ENCODE data around the gene GPX4.

GRCh38 chr19:1135454-1135853, 31.7 kb downstream of the GPX4 start:
- TF ChIP-seq CTCF (IDR thresholded peaks at IDR 0.05) (no peak), EZH2 (IDR thresholded peaks at IDR 0.05; ENCODE audit: borderline replicate concordance, insufficient read depth, low read depth, low read length, poor library complexity, severe bottlenecking) (no peak)
